GM18517 (cell line): ENCODE data around the gene PPP2R3C.
"Not testable (repeated sequence)": the region's sequence is repeated elsewhere in the genome, so short reads cannot be mapped to it uniquely, and the experiment has no call there.

Experiments used
- ATAC-seq: cut with Tn5 transposase; IDR thresholded peaks from one replicate; pipeline ENCODE4 v1.9.1; 2021; ENCODE audit warnings: mild to moderate bottlenecking, moderate library complexity; ENCODE audit not compliant: unreplicated experiment

The PPP2R3C gene

DNA sequence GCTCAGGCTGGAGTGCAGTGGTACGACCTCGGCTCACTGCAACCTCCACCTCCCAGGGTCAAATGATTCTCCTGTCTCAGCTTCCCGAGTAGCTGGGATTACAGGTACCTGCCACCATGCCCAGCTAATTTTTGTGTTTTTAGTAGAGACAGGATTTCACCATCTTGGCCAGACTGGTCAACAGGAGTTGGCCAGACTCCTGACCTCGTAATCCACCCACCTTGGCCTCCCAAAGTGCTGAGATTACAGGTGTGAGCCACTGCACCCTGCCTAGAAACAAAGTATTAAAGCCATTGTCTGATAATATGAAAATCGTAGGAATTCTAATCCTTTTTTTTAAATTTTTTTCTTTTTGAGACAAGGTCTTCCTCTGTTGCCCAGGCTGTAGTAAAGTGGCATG lies 56.1 kb downstream of the PPP2R3C start:
- not testable (repeated sequence) for ATAC-seq

DNA sequence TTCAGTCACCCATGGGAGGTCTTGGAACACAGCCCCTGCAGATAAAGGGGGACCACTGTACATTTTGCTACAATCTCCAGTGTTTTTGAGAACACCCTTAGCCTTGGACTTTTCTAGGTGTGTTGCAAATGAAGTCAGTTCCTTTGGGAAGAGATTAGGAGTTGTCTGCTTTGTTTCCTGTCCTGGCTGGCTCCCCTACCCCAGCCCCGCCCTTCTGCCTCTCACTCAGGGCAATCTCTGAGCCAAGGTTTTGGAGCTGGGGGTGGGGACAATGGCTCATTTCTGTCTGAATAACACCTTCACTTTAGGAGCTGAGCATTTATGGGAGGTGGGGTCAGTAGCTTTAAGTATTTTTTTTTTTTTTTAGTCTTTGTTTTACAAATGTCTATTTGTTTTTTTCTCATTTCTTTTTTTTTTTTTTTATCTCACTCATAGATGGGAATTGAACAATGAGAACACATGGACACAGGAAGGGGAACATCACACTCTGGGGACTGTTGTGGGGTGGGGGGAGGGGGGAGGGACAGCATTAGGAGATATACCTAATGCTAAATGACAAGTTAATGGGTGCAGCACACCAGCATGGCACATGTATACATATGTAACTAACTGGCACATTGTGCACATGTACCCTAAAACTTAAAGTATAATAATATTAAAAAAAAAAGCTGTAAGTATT lies 60.5 kb downstream of the PPP2R3C start:
- ATAC-seq = not testable (repeated sequence)

DNA sequence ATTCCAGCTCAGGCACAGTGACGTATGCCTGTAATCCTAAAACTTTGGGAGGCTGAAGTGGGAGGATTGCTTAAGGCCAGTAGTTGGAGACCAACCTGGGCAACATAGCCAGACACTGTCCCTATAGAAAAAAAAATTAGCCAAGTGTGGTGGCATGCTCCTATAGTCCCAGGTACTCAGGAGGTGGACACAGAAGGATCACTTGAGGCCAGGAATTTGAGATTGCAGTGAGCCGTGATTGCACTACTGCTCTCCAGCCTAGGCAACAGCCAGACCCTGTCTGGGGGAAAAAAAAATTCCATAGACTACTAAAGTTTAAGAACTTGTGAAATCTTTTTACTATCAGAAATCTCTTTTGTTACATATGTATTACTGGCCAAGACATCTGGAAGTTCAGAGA lies 69.2 kb downstream of the PPP2R3C start:
- ATAC-seq = no peak

- ATAC-seq = no peak
Measured at GRCh38 chr14:35051796-35052195, 70.0 kb downstream of the PPP2R3C start.

GRCh38 chr14:35050652-35051051 lies 71.1 kb downstream of the PPP2R3C start:
- no peak for ATAC-seq

DNA sequence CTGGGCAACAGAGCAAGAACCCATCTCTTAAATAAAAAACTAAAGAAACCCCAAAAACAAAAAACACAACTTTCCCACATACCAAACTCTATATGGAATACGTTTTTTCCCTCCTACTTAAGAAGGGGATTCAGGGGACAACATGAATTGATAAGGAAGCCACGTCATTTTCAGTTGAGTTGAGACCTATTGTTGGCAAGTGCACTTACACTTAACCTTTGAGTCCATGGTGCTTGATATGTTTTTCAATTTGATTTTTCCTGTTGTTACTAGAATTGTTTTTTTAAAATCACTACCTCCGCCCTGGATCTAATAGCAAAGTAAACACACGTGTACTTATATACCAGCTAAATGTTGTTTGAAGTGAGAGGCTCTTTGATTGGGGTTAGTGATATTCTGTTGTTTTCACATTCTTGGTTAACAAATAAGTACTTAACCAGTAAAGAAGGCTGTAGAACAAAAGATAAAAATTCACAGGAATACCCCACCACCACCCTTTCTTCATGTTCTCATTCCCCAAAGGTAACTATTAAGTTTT lies 73.7 kb downstream of the PPP2R3C start:
- no peak for ATAC-seq

DNA sequence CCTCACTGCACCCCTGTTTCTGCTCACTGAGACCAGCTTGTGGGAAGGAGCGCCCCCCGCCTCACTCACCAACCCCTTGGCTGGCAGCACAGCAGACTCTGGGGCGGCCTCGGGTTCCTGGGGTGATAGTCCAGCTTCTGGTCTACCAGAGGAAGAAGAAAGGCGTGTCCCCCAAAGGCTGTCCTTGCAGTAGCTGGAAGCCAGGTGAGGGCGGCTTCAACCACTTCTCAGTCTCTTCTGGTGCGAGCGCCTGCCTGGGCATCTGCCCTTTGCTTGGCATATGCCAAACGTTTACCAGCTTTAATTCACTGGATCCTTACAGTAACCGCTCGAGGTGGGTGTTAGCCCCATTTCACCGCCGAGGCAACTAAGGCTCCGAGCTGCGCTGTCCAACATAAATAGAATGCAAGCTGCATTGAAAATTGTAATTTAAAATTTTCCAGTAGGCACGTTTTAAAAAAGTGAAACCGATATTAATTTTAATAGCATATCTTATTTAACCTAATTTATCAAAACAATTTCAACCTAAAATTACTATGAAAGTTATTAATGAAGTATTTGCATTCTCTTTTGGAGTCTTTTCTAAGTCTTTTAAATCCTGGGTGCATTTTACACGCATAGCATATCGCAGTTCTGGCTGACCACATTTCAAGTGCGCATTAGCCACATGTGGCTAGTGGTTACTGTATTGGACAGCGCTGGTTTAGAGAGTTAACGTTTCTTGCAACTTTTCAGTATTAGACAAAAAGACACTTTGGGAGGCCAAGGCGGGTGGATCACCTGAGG lies 74.8 kb downstream of the PPP2R3C start:
- ATAC-seq = peak; percentile 27

DNA sequence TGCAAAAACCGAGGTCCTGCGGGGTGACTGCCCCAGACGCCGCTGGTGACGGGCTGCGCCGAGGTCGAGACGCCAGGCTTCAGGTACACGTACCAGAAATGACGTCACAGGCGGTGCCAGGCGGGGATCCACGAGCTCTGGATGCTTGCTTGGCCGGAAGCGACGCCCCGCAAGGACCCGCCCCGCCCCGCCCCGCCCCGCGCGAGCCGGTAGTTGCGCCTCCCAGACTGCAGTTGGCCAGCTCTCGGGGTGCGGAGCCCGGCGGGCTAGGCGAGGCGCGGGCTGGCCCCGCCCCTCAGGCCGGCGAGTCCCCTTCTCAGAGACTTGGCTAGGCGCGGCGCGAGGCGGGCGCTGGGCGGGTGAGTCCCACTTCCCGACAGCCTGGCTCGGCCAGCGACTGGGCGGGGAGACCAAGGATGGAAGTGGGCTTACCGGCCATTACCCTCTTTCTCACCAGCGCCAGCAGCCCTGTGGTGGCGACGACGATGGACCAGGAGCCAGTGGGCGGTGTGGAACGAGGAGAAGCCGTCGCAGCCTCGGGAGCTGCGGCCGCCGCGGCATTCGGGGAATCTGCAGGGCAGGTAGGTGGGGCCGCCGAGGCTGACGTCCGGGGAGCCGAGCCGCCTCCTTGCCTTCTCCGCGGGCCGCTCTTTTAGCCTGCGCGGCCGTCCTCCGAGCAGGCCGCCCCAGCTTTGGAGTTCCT lies 75.6 kb downstream of the PPP2R3C start, which contains the start of gene FAM177A1:
Gene FAM177A1, plus strand, starts transcription at position 225 of the 703 bp plus-strand sequence. Its CDS starts 192 bp downstream, at position 417.
- ATAC-seq = peak; percentile 94

GRCh38 chr14:35045798-35046047 lies 76.1 kb downstream of the PPP2R3C start:
- ATAC-seq = no peak

GRCh38 chr14:35044939-35045797 lies 76.6 kb downstream of the PPP2R3C start:
- ATAC-seq = no peak

DNA sequence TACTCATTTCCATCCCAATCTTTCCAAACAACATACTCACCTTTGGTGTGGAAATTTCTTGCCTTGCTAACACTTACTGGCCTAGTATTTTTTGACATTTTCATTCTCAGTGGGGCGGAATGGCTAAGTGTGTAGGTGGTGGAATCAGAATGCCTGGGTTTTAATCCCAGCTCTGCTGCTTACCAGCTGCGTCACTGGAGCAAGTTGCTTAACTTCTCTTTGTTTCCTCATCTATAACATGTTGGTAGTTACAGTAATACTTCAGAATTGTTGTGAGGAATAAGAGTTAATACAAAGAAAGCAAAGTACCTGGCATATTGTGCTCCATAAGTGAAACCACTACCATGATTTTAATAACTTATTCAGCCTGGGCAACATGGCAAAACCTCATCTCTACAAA lies 78.7 kb downstream of the PPP2R3C start:
- ATAC-seq = no peak

GRCh38 chr14:35042632-35043031 lies 79.2 kb downstream of the PPP2R3C start:
- no peak for ATAC-seq

GRCh38 chr14:35038312-35038711 lies 83.5 kb downstream of the PPP2R3C start:
- ATAC-seq = not testable (repeated sequence)
